Bronchial epithelial cell (primary cell): ENCODE data around the gene TCHH. TPM values are rescaled to one million over a fixed set of nuclear protein-coding genes. Genes with fewer than 3 reads are reported as not detected.
"Not testable (repeated sequence)": the region's sequence is repeated elsewhere in the genome, so short reads cannot be mapped to it uniquely, and the experiment has no call there.

Experiments
- DNase-seq: peaks from one replicate; pipeline ENCODE4 v3.0.0-alpha.2; 2010; ENCODE audit warnings: low read depth
- FAIRE-seq: peaks from 2 replicates; lab custom pipeline; 2011; peaks lifted over from hg19 to GRCh38; lab: Jason Lieb, UNC
- H3K27me3 ChIP-seq: 2 replicates; pipeline ENCODE4 v1.5.1; 2011; ENCODE audit warnings: low read length; ENCODE audit not compliant: control insufficient read depth, insufficient read depth
- H3K36me3 ChIP-seq: 2 replicates; pipeline ENCODE4 v1.5.1; 2011; ENCODE audit warnings: low read length; ENCODE audit not compliant: control insufficient read depth, insufficient read depth
- H3K4me3 ChIP-seq: 2 replicates; pipeline ENCODE4 v1.5.1; 2011; ENCODE audit warnings: mild to moderate bottlenecking, low read depth, low read length, control low read depth
- total RNA-seq: library from RNA; depleted of rRNA; stranded (reverse); fragments of >200 nt; gene quantifications from 2 replicates; pipeline ENCODE4 v1.2.1, GENCODE V29; 2014
- TF ChIP-seq, protein P1 (sequence below): IDR thresholded peaks from 2 replicates; pipeline ENCODE4 v1.5.1; 2011; ENCODE audit warnings: mild to moderate bottlenecking, moderate library complexity, low read length, control low read depth, inconsistent platforms; ENCODE audit not compliant: insufficient read depth, severe bottlenecking

The TCHH gene
- total RNA-seq, 1 donor from 2014 or later = under 0.01 TPM

DNA sequence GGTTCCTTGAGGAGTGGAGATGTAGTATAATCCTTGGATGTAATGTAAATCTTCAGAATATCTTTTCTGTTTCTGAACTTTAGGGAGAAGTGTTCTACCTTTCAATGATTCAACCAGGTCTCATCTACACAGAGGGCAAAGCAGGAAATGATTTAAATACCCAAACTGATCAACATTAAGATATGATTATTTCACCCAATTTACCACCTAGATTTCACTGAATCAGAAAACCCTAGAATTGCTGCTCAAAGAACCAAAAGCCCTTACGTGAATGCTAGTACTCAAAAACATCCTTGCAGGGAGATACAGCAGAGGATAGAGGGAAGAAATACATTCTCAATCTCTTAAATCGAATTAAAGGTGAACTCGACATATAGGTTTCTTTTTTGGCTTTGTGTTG, 38.8 kb upstream of the TCHH start:
- DNase-seq = no peak
- TF ChIP-seq, protein P1, sequence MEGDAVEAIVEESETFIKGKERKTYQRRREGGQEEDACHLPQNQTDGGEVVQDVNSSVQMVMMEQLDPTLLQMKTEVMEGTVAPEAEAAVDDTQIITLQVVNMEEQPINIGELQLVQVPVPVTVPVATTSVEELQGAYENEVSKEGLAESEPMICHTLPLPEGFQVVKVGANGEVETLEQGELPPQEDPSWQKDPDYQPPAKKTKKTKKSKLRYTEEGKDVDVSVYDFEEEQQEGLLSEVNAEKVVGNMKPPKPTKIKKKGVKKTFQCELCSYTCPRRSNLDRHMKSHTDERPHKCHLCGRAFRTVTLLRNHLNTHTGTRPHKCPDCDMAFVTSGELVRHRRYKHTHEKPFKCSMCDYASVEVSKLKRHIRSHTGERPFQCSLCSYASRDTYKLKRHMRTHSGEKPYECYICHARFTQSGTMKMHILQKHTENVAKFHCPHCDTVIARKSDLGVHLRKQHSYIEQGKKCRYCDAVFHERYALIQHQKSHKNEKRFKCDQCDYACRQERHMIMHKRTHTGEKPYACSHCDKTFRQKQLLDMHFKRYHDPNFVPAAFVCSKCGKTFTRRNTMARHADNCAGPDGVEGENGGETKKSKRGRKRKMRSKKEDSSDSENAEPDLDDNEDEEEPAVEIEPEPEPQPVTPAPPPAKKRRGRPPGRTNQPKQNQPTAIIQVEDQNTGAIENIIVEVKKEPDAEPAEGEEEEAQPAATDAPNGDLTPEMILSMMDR = no peak

DNA sequence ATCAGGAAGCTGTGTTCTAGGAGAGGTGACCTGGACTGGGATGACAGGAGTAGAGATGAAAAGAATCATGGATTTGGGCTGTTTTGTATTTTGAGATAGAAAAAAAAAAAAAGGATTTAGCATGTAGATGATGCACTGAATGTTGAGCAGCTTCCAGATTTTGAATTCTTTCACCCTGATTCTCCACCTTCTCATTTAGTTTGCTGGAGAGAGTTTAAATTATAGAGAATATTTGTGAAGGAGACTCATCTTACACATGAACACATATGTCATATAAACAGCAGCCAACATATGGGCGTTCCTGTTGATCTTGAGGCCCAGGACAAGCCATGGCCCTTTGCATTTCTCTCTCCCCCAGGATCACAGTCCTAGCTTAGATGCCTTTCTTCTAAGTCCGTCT, 36.4 kb upstream of the TCHH start:
- FAIRE-seq = no peak
- no peaks in the 10 kb centered on the region for H3K27me3 ChIP-seq
- TF ChIP-seq, protein P1 = no peak
- no peak for DNase-seq
- H3K36me3 ChIP-seq = no peaks in the 10 kb centered on the region
- no peak overlapping the region for H3K4me3 ChIP-seq

More for the DNA sequence above, 38.8 kb upstream of the TCHH start:
- no peak overlapping the region for H3K4me3 ChIP-seq
- FAIRE-seq = no peak
- H3K27me3 ChIP-seq = no peaks in the 10 kb centered on the region
- H3K36me3 ChIP-seq = no peaks in the 10 kb centered on the region

DNA sequence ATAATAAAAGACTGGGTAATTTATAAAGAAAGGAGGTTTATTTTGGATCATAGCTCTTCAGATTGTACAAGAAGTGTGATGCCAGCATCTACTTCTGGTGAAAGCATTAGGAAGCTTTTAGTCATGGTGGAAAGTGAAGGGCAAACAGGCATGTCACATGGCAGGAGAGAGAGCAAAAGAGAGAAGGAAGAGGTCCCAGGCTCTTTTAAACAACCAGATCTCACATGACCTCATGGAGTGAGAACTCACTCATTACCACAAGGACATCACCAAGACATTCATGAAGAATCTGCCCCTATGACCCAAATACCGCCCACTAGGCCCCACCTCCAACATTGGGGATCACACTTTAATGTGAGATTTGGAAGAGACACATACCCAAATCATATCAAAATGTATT, 33.7 kb upstream of the TCHH start:
- no peaks in the 10 kb centered on the region for H3K36me3 ChIP-seq
- FAIRE-seq = no peak
- TF ChIP-seq, protein P1 = no peak
- no peak for DNase-seq
- H3K27me3 ChIP-seq = no peaks in the 10 kb centered on the region
- H3K4me3 ChIP-seq = no peak overlapping the region

DNA sequence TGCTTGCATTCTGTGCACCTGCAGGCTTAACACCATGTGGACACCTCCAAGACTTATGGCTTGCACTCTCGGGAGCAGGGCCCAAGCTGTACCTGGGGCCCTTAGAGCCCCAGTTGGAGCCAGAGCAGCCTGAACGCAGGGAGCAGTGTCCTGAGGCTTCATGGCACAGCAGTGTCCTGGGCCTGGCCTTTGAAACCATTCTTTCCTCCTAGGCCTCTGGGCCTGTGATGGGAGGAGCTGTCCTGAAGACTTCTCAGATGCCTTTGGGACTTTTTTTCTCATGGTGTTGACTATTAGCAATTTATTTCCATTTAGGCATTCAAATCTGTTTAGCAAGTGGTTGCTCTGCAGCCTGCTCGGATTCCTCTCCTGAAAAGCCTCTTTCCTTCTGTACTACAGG, 32.8 kb upstream of the TCHH start:
- DNase-seq (no peak), FAIRE-seq (no peak)
- Histone ChIP-seq H3K36me3 (no peaks in the 10 kb centered on the region), H3K4me3 (no peak overlapping the region), H3K27me3 (no peaks in the 10 kb centered on the region)
- TF ChIP-seq, protein P1 = no peak

DNA sequence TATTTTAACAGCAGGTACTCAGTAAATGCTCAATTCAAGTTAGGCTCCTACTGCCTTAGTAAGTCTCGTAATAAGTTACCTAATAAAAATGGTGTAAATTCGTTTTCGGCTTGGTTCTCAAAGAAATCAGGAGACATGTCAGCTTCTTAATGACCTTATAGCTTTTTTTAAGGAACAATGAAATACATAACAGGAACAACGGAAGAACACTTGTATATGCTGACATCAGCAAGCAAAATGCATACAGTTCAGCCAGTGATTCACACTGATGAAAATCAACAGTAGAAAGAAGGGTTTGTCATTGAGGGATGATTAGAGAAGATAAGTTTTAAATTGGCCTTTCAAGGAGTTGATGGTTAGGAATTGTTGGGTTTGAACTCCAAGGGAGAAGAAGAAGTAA, 30.5 kb upstream of the TCHH start:
- no peak overlapping the region for H3K4me3 ChIP-seq
- H3K27me3 ChIP-seq = no peaks in the 10 kb centered on the region
- no peaks in the 10 kb centered on the region for H3K36me3 ChIP-seq
- TF ChIP-seq, protein P1 = no peak
- no peak for FAIRE-seq
- peak; percentile 39 for DNase-seq

DNA sequence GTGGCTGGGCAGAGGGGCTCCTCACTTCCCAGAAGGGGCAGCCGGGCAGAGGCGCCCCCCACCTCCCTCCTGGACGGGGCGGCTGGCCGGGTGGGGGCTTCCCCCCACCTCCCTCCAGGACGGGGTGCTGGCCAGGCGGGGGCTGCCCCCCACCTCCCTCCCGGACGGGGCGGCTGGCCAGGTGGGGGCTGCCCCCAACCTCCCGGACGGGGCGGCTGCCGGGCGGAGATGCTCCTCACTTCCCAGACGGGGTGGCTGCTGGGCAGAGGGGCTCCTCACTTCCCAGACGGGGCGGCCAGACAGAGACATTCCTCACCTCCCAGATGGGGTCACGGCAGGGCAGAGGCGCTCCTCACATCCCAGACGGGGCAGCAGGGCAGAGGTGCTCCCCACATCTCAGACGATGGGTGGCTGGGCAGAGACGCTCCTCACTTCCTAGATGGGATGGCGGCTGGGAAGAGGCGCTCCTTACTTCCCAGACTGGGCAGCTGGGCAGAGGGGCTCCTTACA, 29.5 kb upstream of the TCHH start:
- not testable (repeated sequence) for FAIRE-seq, H3K4me3 ChIP-seq, DNase-seq, H3K27me3 ChIP-seq, H3K36me3 ChIP-seq
